GM21526 (cell line): Measurements from ENCODE around the gene MFSD6.
"Not testable (repeated sequence)": the region's sequence is repeated elsewhere in the genome, so short reads cannot be mapped to it uniquely, and the experiment has no call there.

Source experiments
- ATAC-seq: cut with Tn5 transposase; IDR thresholded peaks from one replicate; pipeline ENCODE4 v1.9.1; 2021; ENCODE audit warnings: moderate library complexity; ENCODE audit not compliant: unreplicated experiment, low FRiP score

MFSD6 gene

GRCh38 chr2:190490502-190490901 lies 82.3 kb downstream of the MFSD6 start:
- ATAC-seq = no peak

- no peak for ATAC-seq
Observed at GRCh38 chr2:190493095-190493494, 84.9 kb downstream of the MFSD6 start.

- not testable (repeated sequence) for ATAC-seq
Observed at GRCh38 chr2:190494600-190495227, 86.6 kb downstream of the MFSD6 start.

GRCh38 chr2:190497428-190497827 lies 89.3 kb downstream of the MFSD6 start:
- no peak for ATAC-seq

- ATAC-seq = no peak
Observed at GRCh38 chr2:190499273-190499672, 91.1 kb downstream of the MFSD6 start.

GRCh38 chr2:190500054-190500502 lies 91.9 kb downstream of the MFSD6 start:
- no peak for ATAC-seq

- ATAC-seq = no peak
Observed at GRCh38 chr2:190501231-190501630, 93.1 kb downstream of the MFSD6 start.

- ATAC-seq = no peak
Observed at GRCh38 chr2:190501702-190502407, 93.7 kb downstream of the MFSD6 start.

GRCh38 chr2:190503088-190503487 lies 94.9 kb downstream of the MFSD6 start:
- no peak for ATAC-seq

GRCh38 chr2:190504912-190505311 lies 96.8 kb downstream of the MFSD6 start:
- ATAC-seq = no peak

- no peak for ATAC-seq
Observed at GRCh38 chr2:190505696-190506095, 97.5 kb downstream of the MFSD6 start.

- no peak for ATAC-seq
Observed at GRCh38 chr2:190506666-190507065, 98.5 kb downstream of the MFSD6 start.

- ATAC-seq = no peak
Observed at GRCh38 chr2:190507135-190507534, 99.0 kb downstream of the MFSD6 start.

- not testable (repeated sequence) for ATAC-seq
Observed at GRCh38 chr2:190509895-190510294, 101.7 kb downstream of the MFSD6 start.

- ATAC-seq = no peak
Observed at GRCh38 chr2:190511104-190511503, 102.9 kb downstream of the MFSD6 start.

GRCh38 chr2:190512539-190513095 lies 104.5 kb downstream of the MFSD6 start:
- ATAC-seq = no peak

- ATAC-seq = no peak
Observed at GRCh38 chr2:190513877-190514276, 105.7 kb downstream of the MFSD6 start.

- no peak for ATAC-seq
Observed at GRCh38 chr2:190514676-190515075, 106.5 kb downstream of the MFSD6 start.

- ATAC-seq = no peak
Observed at GRCh38 chr2:190515687-190516086, 107.5 kb downstream of the MFSD6 start.

- ATAC-seq = no peak
Observed at GRCh38 chr2:190517468-190517867, 109.3 kb downstream of the MFSD6 start.

GRCh38 chr2:190519975-190520767 lies 112.0 kb downstream of the MFSD6 start:
- ATAC-seq = no peak
